OCI-LY3 (cell line): ENCODE measurements around the gene SLC25A25.
A peak's percentile ranks its signal among the peaks of the same experiment; 100 is the strongest.

ENCODE experiments used
- H2AFZ ChIP-seq: fragments of 200-600, 300-600 bp; shearing (Covaris generic); 2 replicates; pipeline ENCODE4 v1.6.0; 2014; ENCODE audit warnings: antibody characterized with exemption, low read depth, low read length
- H3K27ac ChIP-seq: fragments of 200-600, 300-600 bp; sonication (generic); 2 replicates; pipeline ENCODE4 v1.5.1; 2014; ENCODE audit warnings: mild to moderate bottlenecking, low read length, moderate library complexity, mixed read lengths
- H3K27me3 ChIP-seq: fragments of 200-600, 300-600 bp; sonication (generic); 2 replicates; pipeline ENCODE4 v1.6.1; 2014; ENCODE audit warnings: low read depth, low read length, mixed read lengths
- H3K36me3 ChIP-seq: fragments of 200-600, 300-600 bp; sonication (generic); replicated peaks from 2 replicates; pipeline ENCODE3; 2014; ENCODE audit warnings: low read depth, low read length, mixed read lengths
- H3K4me1 ChIP-seq: fragments of 300-600, 200-600 bp; sonication (generic); 2 replicates; pipeline ENCODE4 v1.6.1; 2014; ENCODE audit warnings: low read length, mixed read lengths
- H3K4me2 ChIP-seq: fragments of 200-600, 300-600 bp; sonication (generic); 2 replicates; pipeline ENCODE4 v1.6.1; 2014; ENCODE audit warnings: low read length, mixed read lengths
- H3K4me3 ChIP-seq: fragments of 300-600, 200-600 bp; sonication (generic); 2 replicates; pipeline ENCODE4 v1.5.1; 2014; ENCODE audit warnings: antibody characterized with exemption, mild to moderate bottlenecking, low read length, moderate library complexity
- H3K79me2 ChIP-seq: fragments of 300-600, 200-600 bp; shearing (Covaris generic); 2 replicates; pipeline ENCODE4 v1.6.1; 2014; ENCODE audit warnings: mild to moderate bottlenecking, low read length, mixed read lengths
- H3K9ac ChIP-seq: fragments of 300-600, 200-600 bp; shearing (Covaris generic); 2 replicates; pipeline ENCODE4 v1.6.0; 2014; ENCODE audit warnings: mild to moderate bottlenecking, low read length, moderate library complexity
- H3K9me3 ChIP-seq: fragments of 200-600, 300-600 bp; shearing (Covaris generic); 2 replicates; pipeline ENCODE4 v1.6.1; 2014; ENCODE audit warnings: low read length, mixed read lengths; ENCODE audit not compliant: insufficient read depth
- H4K20me1 ChIP-seq: fragments of 200-600, 300-600 bp; sonication (generic); 2 replicates; pipeline ENCODE4 v1.6.1; 2016; ENCODE audit warnings: low read length, mixed read lengths; ENCODE audit not compliant: insufficient read depth
- EZH2phosphoT487 ChIP-seq: fragments of 200-600 bp; shearing (Covaris generic); IDR thresholded peaks from 2 replicates; pipeline ENCODE4 v1.6.1; 2018; ENCODE audit warnings: antibody characterized with exemption, mixed run types, low read depth
- TF ChIP-seq, protein P1 (sequence below): fragments of 200-600, 300-600 bp; sonication (generic); IDR thresholded peaks from 2 replicates; pipeline ENCODE4 v1.5.1; 2014; ENCODE audit warnings: antibody characterized with exemption, low read length, low read depth

SLC25A25 gene

DNA sequence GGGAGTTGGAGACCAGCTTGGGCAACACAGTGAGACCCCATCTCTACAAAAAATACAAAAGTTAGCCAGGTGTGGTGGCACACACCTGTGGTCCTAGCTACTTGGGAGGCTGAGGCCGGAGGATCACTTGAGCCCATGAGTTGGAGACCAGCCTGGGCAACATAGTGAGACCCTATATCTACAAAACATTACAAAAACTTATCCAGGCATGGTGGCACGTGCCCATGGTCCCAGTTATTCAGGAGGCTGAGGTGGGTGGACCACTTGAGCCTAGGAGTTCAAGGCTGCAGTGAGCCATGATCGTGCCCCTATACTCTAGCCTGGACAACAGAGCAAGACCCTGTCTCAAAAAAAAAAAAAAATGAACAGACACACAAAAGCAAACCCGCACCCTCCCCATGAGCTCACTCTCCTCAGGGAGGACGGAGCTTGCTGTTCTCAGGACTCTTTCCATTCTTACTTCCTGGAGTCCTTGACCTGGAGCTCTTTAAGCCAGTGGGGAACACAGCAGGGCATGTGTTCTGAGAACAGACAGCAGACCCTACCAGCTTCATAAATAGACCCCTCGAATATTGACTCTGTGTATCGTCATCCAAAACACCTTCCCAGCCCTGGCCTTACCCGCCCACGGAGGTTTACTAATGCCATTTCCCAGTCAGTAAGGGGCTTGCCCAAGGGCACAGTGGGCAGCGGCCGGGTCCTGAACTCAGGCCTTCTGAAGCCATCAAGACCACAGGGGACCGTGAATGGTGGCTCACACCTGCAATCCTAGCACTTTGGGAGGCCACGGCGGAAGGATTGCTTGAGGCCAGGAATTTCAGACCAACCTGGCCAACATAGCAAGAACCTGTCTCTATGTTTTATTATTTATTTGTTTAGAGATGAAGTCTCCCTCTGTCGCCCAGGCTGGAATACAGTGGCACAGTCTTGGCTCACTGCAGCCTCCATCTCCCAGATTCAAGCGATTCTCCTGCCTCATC, 48.4 kb downstream of the SLC25A25 start:
- Histone ChIP-seq H3K9ac (peak overlapping the region; percentile 11; the same call in 1 of the 2 replicates), H3K36me3 (peaks cover 39% of the 10 kb centered on the region), H3K27ac (peak overlapping the region; percentile 85), H2AFZ (no peak overlapping the region), H3K4me2 (peak overlapping the region; percentile 69), H3K9me3 (no peaks in the 10 kb centered on the region), H3K4me1 (peaks cover 43% of the 10 kb centered on the region), H3K27me3 (no peaks in the 10 kb centered on the region), H3K4me3 (0 out of 2 replicates have a peak overlapping the region, but pooled peaks have one; percentile 2), H4K20me1 (no peaks in the 10 kb centered on the region), H3K79me2 (no peaks in the 10 kb centered on the region)
- no peak for TF ChIP-seq EZH2phosphoT487
- TF ChIP-seq, protein P1, sequence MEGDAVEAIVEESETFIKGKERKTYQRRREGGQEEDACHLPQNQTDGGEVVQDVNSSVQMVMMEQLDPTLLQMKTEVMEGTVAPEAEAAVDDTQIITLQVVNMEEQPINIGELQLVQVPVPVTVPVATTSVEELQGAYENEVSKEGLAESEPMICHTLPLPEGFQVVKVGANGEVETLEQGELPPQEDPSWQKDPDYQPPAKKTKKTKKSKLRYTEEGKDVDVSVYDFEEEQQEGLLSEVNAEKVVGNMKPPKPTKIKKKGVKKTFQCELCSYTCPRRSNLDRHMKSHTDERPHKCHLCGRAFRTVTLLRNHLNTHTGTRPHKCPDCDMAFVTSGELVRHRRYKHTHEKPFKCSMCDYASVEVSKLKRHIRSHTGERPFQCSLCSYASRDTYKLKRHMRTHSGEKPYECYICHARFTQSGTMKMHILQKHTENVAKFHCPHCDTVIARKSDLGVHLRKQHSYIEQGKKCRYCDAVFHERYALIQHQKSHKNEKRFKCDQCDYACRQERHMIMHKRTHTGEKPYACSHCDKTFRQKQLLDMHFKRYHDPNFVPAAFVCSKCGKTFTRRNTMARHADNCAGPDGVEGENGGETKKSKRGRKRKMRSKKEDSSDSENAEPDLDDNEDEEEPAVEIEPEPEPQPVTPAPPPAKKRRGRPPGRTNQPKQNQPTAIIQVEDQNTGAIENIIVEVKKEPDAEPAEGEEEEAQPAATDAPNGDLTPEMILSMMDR, result no peak

GRCh38 chr9:128117613-128118471, 49.8 kb downstream of the SLC25A25 start:
- Histone ChIP-seq H3K27ac (peak overlapping the region; percentile 39), H3K79me2 (no peaks in the 10 kb centered on the region), H3K4me2 (peak overlapping the region; percentile 29; the same call in 1 of the 2 replicates), H3K4me1 (peaks cover 43% of the 10 kb centered on the region), H3K36me3 (peaks cover 40% of the 10 kb centered on the region), H3K27me3 (no peaks in the 10 kb centered on the region), H3K9me3 (no peaks in the 10 kb centered on the region), H2AFZ (no peak overlapping the region), H3K4me3 (no peak overlapping the region), H4K20me1 (no peaks in the 10 kb centered on the region), H3K9ac (peak overlapping the region; percentile 16; the same call in 1 of the 2 replicates)
- TF ChIP-seq EZH2phosphoT487, result no peak
- TF ChIP-seq, protein P1, result peak; percentile 100

GRCh38 chr9:128118472-128118857, 50.4 kb downstream of the SLC25A25 start:
- no peak overlapping the region for H3K4me3 ChIP-seq
- H3K27me3 ChIP-seq, result no peaks in the 10 kb centered on the region
- no peaks in the 10 kb centered on the region for H4K20me1 ChIP-seq
- no peaks in the 10 kb centered on the region for H3K9me3 ChIP-seq
- TF ChIP-seq, protein P1, result no peak
- TF ChIP-seq EZH2phosphoT487, result no peak
- H3K4me2 ChIP-seq, result no peak overlapping the region
- peaks cover 36% of the 10 kb centered on the region for H3K36me3 ChIP-seq
- H2AFZ ChIP-seq, result no peak overlapping the region
- H3K27ac ChIP-seq, result no peak overlapping the region
- H3K79me2 ChIP-seq, result no peaks in the 10 kb centered on the region
- H3K4me1 ChIP-seq, result peaks cover 43% of the 10 kb centered on the region
- H3K9ac ChIP-seq, result no peak overlapping the region
